HepG2 (cell line): ENCODE results near the gene ERH.

Source experiments
- CTCF ChIP-seq: sonication (generic); formaldehyde crosslinking; IDR thresholded peaks from 2 replicates; pipeline ENCODE4 v1.5.0; 2020; ENCODE audit warnings: mild to moderate bottlenecking, missing genetic modification reagents, moderate library complexity
- NFIC ChIP-seq: IDR thresholded peaks from 2 replicates; pipeline ENCODE4 v1.6.1; 2012; ENCODE audit warnings: mild to moderate bottlenecking, low read length, inconsistent platforms
- NR2C2 ChIP-seq: sonication (generic); formaldehyde crosslinking; IDR thresholded peaks from 2 replicates; pipeline ENCODE4 v1.4.0; 2020; ENCODE audit warnings: missing genetic modification reagents, mild to moderate bottlenecking, moderate library complexity, borderline replicate concordance
- POLR2AphosphoS5 ChIP-seq: IDR thresholded peaks from 2 replicates; pipeline ENCODE4 v1.6.1; 2012; ENCODE audit warnings: low read depth, low read length
- TOPORS ChIP-seq: sonication (generic); formaldehyde crosslinking; IDR thresholded peaks from 2 replicates; pipeline ENCODE4 v1.8.0; 2023; ENCODE audit warnings: mild to moderate bottlenecking, missing genetic modification reagents
- ZBTB7A ChIP-seq: sonication (generic); formaldehyde crosslinking; IDR thresholded peaks from 2 replicates; pipeline ENCODE4 v1.8.0; 2022; ENCODE audit warnings: mild to moderate bottlenecking, missing genetic modification reagents
- ZNF121 ChIP-seq: sonication (generic); formaldehyde crosslinking; IDR thresholded peaks from 2 replicates; pipeline ENCODE4 v1.5.0; 2020; ENCODE audit warnings: mild to moderate bottlenecking, missing genetic modification reagents
- ZNF383 ChIP-seq: sonication (generic); formaldehyde crosslinking; IDR thresholded peaks from 2 replicates; pipeline ENCODE4 v1.4.0; 2020; ENCODE audit warnings: missing genetic modification reagents, mild to moderate bottlenecking, borderline replicate concordance
- ZNF598 ChIP-seq: sonication (generic); formaldehyde crosslinking; IDR thresholded peaks from 2 replicates; pipeline ENCODE4 v1.5.1; 2020; ENCODE audit warnings: mild to moderate bottlenecking, missing genetic modification reagents, borderline replicate concordance
- ZNF704 ChIP-seq: sonication (generic); formaldehyde crosslinking; IDR thresholded peaks from 2 replicates; pipeline ENCODE4 v1.8.1; 2023; ENCODE audit warnings: mild to moderate bottlenecking, inconsistent platforms, moderate library complexity, missing genetic modification reagents, borderline replicate concordance
- ZNF713 ChIP-seq: sonication (generic); formaldehyde crosslinking; IDR thresholded peaks from 2 replicates; pipeline ENCODE4 v1.4.0; 2020; ENCODE audit warnings: mild to moderate bottlenecking, missing genetic modification reagents
- ZSCAN12 ChIP-seq: sonication (generic); formaldehyde crosslinking; IDR thresholded peaks from 2 replicates; pipeline ENCODE4 v1.9.0; 2021; ENCODE audit warnings: mild to moderate bottlenecking, missing genetic modification reagents

GRCh38 chr14:69334576-69334975 lies 63.5 kb downstream of the ERH start:
- TF ChIP-seq ZNF704 = no peak
- TF ChIP-seq POLR2AphosphoS5 = no peak
- no peak for TF ChIP-seq ZBTB7A
- TF ChIP-seq ZNF383 (CRISPR knock-in tag) = no peak
- TF ChIP-seq TOPORS (CRISPR knock-in tag) = no peak
- TF ChIP-seq ZNF598 (CRISPR knock-in tag) = no peak
- no peak for TF ChIP-seq ZNF121 (CRISPR knock-in tag)
- TF ChIP-seq NFIC = no peak
- TF ChIP-seq CTCF (CRISPR knock-in tag) = no peak
- TF ChIP-seq NR2C2 (CRISPR knock-in tag) = no peak
- TF ChIP-seq ZNF713 (CRISPR knock-in tag) = no peak
- TF ChIP-seq ZSCAN12 (CRISPR knock-in tag) = no peak
